Dedifferentiated amniotic fluid mesenchymal stem cell (primary cell): Measurements from ENCODE around the gene CPN2.

Experiments
- DNase-seq: peaks from one replicate; pipeline ENCODE4 v3.0.0-alpha.2; 2016; ENCODE audit errors: extremely low spot score

Gene CPN2

GRCh38 chr3:194294895-194295214 is 56.3 kb downstream of the CPN2 start:
- no peak for DNase-seq

DNA sequence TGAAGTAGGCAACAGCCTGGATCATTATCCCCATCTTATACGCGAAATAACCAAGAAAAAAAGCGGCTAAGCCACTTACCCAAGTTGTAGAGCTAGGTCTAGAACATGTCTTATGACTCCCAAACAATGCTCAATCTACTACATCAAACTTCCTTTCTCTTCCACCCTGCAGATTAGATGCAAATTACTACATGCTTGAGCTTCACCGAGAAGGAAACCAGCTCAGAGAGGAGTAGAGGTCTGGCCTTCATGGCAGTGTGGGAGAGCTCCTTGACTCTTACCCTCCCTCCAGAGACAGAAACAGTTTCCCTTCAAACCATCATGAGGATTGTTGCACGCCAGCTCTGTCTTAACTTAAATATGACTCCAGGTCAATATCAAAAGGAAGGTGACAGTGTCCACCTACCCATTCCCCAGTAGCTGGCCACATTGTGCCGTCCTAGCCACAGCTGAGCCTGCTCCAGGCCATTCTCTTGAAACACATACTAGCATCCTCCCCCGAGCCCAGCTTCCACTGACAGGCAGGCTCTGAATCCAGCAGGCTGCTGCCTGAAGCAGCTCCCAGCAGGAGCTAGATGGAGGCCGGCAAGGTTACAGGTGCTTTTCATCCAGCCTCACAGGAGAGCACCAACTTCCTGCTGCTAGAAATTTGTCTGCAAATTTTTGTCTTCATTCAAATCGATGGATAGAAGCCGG is 56.8 kb downstream of the CPN2 start:
- no peak for DNase-seq

GRCh38 chr3:194293546-194294198 is 57.5 kb downstream of the CPN2 start:
- DNase-seq: no peak

DNA sequence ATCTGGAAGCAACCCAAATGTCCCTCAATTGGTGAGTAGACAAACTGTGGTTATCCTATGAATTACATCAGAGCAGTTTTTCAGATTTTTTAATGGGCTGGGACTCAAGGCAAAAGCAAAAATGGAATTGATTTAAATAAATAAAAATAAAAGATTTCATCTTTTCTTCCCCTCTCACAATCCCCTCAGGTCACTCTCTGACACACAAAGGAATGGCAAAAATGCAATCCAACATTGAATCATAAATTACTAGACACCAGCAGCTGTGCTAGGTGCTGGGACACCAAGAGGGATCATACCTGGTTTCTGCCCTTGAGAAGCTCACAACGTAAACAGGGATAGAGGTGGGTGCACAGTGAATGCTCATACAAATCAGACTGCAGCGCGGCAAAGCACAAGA is 58.8 kb downstream of the CPN2 start:
- DNase-seq: no peak
